Iris pigment epithelial cell (primary cell): ENCODE results near the gene GPR108.

Source experiments
- DNase-seq: peaks from one replicate; pipeline ENCODE4 v3.0.0-alpha.2; 2011; ENCODE audit warnings: low read depth

GPR108 gene

DNA sequence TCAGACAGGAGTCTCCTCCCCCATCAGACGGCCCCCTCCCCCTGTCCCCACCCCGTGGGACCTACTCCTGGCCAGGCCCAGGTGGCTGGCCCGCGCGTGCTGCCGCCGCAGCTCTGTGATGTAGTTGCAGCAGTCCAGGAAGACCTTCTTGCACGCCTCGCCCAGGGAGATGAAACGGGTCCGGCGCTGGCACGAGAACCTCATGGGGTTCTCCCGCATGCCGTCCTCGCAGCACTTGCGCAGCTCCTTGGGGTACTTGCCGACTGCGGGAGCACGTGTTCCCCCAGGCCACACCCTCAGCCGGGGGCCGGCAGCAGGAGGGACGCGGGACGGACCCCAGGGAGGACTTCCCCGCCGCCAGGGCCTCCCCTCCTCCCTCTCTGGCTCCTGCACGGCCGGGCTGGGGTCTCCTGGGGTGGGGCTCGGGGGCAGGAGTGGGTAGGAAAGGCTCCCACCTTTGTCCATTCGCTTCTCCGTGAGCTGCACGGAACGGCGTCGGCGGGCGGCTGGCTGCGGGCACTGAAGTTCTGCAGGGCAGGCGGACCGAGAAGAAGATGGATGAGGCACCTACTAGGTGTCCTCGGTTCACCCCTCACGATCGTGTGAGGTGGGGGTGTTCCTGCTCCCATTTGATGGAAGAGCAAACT, 30.2 kb downstream of the GPR108 start:
- no peak for DNase-seq

DNA sequence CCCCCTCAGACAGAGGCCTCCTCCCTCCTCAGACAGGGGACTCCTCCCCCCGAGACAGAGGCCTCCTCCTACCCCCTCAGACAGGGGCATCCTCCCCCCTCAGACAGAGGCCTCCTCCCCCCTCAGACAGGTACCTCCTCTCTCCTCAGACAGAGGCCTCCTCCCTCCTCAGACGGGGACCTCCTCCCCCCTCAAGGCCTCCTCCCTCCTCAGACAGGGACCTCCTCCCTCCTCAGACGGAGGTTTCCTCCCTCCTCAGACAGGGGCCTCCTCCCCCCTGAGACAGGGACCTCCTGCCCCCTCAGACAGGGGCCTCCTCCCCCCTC, 30.8 kb downstream of the GPR108 start:
- no peak for DNase-seq

DNA sequence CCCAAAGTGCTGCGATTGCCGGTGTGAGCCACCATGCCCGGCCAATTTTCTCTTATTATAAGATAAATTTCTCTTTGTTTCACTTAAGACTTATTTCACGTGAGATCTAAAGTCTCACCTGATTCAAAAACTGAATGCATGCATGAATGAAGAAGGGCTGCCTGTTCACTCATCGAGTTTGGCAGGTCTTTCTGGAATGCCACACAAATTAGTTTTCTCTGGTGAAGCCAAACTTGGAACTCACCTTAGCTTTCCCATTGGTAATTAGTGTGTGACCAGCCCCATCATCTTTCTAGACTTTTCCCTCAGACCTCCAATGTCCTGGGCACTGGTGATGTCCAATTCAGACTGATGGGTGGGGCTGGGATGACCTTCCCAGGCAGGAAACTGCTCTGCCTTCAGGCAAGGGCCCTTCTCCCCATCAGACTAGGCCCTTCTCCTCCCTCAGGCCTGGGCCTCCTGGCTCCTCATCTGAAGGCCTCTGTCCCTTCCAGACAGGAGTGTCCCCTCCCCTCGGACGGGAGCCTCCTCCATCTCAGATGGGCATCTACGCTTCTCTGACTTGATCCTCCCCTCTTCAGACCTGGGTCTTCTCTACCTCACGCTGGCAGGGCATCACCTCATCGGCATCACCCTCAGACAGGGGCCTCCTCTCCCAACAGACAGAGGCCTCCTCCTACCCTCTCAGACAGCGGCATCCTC, 31.3 kb downstream of the GPR108 start:
- no peak for DNase-seq

DNA sequence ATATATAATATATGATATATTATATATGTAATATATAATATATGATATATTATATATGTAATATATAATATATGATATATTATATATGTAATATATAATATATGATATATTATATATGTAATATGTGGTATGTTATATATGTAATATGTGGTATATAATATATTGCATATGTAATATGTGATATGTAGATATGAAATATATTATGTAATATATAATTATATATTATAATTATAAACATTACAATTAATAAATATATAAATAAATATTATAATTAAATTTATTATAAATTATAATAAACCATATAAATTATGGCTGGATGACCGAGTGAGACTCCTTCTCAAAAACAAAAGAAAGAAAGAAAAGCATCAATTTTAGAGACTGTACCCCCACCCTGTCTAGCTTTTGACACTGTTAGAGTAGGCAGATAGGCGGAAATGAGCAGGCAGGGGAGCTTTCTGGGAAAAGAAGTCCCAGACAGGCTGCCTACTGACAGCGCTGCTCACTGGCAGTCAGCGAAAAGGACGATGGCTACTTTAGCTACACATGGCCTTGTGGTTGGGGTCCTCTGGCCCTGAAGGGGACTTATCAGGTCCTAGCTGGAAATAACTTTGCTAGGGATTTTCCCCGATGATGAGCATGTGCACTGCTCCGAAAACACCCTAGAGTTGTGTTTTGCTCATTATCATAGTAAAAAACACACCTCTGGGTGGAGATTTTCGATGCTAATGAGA, 36.6 kb downstream of the GPR108 start:
- DNase-seq = no peak

DNA sequence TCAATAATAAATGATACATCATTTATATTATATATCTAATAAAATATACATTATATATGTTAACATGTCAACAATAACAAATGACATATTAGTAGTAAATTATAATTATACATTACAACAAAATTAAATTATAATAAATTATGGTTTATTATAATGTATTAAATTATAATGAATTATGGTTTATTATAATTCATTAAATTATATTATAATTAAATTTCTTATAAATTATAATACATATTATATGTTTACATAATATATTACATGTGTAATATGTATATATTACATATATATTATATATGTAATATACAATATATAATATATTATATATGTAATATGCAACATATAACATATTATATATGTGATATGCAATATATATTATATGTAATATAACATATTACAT, 37.4 kb downstream of the GPR108 start:
- DNase-seq = no peak

DNA sequence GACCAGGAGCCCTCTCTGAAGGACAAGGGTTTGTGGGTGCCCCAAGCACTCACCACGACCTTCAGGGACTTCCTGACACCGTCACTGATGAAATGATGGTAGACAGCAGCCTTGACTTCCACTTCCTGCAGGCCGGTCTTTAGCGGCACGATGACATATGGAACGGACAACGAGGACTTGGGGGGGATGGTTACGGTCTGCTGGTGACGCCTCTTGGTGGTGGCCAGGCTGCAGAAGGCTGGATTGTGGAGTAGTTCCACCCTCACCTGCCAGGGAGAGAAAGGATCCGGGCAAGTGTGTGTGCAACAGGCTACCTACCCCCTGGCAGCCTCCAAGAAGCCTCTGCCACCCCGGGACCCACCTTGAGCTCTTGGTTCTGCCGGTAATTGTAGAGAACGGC, 40.1 kb downstream of the GPR108 start:
- DNase-seq = no peak

DNA sequence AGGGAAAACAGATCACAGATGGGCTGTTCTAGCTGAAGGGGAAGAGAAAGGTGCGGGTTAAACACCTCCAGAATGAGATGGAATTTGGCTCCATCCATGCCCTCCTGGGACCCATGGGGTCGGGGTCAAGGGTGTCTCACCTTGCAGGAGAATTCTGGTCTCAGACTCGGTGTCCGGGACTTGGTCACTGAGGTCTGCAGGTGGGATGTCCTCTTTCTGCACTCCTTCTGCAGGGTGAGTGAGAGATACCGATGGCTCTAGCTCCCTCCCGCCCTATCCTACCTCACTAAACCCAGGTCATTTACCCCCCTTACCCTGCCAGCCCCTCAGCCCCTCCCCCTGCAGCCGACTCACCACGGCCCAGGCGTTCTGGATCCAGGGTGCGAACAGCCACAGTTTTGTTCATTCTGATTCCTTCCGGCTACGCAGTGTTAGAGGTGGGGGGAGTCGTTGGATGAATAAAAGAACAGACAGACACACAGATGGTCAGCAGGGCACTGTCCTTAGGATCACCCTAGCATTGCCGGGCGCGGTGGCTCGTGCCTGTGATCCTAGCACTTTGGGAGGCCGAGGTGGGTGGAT, 41.0 kb downstream of the GPR108 start:
- no peak for DNase-seq

DNA sequence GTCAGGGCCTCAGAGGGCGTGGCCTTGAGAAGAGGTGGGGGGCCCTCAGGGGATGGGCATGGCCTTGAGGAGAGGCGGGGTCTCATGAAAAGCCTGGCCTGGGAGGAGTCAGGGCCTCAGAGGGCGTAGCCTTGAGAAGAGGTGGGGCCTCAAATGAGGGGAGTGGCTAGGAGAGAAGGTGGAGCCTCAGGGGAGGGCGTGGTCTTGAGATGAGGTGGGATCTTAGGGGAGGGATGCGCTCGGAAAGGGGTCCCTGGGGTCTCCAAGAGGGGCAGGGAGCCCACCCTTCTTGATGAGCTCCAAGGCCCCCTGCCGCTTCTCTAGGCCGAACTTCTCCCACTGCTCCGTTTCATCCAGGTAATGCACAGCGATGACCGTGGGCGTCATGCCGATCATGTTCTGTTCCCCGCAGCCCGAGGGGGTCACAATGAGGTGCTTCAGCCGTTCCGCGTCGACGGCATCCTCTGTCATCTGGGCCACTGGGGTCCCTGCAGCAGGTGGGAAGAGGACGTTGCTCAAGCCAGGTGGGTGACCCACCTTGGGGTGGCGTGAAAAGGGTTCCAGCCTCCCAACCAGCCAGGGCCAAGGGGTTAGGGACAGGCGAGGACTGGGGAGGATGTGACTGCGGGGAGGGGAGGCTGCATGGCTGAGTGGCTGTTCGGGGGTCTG, 43.1 kb downstream of the GPR108 start:
- no peak for DNase-seq

DNA sequence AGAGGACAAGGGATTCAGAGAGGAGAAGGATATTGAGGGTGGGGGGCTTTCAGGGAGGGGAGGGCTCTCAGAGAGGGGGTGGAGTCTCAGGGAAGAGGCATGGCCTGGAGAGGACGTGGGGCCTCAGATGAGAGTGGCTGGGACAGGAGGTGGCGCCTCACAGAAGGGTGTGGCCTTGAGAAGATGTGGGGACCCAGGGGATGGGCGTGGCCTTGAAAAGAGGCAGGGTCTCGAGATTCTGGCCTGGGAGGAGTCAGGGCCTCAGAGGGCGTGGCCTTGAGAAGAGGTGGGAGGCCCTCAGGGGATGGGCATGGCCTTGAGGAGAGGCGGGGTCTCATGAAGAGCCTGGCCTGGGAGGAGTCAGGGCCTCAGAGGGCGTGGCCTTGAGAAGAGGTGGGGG, 43.7 kb downstream of the GPR108 start:
- no peak for DNase-seq

DNA sequence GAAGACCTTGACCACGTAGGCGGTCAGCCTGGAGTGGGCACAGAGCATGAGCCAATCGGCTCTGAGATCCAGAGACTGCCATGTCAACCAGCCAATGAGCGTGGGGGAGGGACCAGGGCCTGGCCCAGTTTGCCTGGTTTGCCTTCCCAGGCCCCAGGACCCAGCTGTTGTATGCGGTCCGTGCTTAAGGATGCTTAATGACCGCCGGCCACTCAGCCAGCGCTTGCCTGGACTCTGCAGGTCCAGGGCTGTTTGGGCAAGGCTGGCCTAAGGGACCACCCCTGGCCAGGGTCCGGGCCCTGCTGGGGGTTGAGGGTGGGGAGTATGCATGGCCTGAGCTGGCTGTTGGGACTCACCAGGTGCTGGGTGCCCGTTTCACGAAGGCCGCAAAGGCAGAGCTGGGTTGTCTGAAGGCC, 44.3 kb downstream of the GPR108 start:
- no peak for DNase-seq

DNA sequence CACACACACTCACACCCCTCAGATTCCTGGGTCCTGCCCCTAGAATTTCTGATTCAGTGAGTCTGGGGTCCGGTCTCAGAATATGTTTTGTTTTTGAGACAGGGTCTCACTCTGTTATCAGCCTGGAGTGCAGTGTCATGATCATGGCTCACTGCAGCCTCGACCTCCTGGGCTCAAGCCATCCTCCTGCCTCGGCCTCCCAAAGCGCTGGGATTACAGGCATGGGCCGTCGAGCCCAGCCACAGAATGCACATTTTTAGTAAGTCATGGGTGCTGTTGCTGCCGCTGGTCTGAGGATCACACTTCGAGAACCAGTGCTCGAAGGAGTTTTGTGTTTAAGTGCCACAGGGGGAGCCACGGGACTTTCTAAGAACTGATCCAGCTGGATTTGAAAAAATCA, 45.4 kb downstream of the GPR108 start:
- no peak for DNase-seq

DNA sequence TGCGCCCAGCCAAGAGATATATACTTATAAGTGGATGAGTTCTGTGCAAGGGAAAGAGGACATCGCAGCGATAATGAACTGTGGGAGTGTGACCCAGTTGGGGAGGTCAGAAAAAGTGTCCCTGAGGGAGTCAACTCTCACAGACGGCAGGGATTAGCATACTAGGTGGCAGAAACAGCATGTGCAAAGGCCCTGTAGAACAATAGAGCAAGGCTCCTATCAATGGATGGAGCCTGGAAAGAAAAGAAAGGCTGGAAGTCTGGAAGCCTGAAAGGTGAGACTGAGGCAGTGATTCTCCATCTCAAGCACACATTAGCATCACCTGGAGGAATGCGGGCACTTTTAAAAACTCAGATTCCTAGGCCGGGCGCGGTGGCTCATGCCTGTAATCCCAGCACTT, 46.0 kb downstream of the GPR108 start:
- no peak for DNase-seq

DNA sequence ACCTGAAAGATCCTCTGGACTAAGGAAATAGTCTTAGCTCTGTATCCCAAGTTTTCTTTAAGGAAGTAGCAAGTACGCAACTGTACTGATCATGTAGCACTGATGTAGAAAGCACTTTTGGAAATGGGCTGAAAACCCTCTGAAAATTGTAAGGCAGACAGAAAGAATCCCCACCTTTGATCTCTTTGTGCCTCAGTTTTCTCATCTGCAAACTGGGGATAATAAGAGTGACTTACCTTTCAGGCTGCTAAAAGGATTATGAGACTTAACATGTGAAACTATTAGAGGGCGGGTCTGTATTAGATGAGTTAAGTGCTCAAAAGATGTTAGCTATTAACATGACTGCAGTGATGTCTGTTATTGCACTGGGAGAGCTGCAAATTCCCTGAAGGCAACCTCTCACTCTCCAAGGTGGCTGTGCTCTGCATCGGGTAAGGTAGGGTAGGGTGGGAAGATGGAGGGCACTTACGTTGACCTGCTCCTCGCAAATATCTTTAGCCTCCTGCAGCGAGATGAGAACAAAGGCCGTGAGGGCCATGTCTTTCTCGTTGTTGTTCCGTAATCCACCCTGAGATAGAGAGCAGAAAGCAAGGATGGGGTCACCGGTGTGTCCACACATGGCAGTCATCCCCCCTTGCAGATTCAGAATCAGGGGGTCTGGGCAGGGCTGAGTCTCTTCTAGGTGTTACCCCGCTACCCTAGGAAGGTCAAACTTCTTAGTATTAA, 47.1 kb downstream of the GPR108 start:
- DNase-seq = no peak

DNA sequence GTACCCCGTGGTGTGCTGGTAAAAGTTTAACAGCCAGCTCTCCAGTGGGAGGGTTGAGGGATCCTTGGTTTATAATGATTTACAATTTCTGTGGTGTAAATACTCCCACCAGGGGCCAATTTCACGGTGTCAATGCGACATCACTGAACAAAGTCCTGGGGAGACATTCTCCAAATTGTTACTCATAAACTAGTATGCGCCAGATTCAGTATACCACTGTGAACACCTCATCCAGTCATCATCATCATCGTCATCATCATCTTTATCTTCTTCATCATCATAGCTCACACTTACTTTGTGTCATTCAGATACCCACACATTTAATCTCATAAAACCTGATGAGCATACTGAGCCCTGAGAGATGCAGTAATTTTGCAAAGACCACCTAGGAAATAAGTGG, 50.3 kb downstream of the GPR108 start:
- no peak for DNase-seq

DNA sequence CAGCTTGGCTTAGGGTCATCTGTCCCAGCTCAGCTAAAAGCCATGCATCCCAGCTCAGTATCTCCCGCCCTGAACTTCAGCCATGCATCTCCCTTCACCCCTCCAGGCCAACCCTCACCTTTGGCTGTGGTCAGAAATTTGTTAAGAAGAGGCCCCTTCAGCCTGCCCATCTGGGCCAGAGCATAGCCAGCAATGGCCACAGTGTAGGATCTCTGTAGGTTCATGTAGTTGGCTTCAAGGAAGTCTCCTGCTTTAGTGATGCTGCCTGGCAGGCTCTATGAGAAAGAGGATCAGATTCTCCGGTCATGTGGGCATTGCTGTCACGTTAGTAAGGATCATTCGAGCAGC, 50.8 kb downstream of the GPR108 start:
- DNase-seq = no peak

DNA sequence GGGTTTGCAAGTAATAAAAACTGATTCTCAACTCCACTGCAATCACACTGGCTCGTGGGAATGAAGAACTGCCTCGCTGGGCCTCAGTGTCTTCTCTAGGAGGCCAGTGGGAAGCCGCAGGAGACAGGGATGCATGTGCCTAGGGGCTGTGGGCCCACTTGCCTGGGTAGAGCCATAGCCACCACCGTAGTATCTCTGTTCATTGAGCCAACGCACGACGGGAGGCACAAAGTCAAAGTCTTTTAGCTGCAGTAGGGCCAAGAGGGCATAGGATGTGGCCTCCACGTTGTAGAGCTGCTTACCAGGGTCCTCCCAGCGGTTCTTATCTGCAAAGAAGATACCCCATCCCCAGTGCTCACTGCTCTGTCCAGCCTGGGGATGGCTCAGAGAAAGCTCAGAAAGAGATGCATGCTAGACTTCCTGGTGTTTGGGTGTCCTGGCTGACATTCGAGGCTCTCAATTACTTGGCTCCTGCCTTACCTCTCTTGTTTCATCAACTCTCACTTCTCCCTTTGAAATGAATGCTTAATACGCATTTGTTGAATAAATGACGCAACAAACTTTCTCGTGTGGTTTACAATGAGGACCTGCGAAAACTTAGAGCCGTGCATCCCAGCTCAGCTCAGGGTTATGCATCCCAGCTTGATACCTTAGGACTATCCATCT, 51.3 kb downstream of the GPR108 start:
- no peak for DNase-seq

DNA sequence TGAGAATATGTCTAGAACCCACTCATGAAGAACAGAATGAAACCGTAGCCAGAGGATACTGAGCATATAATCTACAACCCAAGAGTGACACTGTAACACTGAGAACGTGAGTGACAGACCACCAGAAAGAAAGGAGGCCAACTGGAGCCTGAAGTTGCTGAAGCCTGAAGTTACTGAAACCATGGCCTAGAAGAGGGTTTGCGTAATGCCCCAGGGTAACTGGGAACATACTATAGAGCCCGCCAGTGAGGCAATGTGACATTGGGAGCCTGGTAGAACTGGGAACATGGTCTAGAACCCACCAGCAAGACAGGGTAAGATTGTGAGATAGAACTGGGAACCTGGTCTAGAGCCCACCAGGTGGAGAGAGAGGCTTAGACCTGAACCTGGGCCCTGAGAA, 51.9 kb downstream of the GPR108 start:
- DNase-seq = no peak

DNA sequence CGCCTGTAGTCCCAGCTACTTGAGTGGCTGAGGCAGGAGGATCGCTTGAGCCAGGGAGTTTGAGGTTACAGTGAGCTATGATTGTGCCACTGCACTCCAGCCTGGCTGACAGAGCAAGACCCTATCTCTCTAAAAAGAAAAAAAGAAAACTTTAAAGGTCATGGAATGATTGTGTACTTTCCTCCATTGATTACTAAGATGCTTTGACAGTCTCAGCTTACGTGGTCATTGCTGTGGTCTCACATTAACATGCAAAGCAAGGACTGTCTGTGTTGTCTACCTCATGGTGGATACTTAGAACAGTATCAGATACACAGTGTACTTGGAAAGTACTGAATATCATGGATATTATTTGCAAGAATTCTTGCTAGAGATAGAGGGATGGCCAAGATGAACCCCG, 53.4 kb downstream of the GPR108 start:
- DNase-seq = no peak

DNA sequence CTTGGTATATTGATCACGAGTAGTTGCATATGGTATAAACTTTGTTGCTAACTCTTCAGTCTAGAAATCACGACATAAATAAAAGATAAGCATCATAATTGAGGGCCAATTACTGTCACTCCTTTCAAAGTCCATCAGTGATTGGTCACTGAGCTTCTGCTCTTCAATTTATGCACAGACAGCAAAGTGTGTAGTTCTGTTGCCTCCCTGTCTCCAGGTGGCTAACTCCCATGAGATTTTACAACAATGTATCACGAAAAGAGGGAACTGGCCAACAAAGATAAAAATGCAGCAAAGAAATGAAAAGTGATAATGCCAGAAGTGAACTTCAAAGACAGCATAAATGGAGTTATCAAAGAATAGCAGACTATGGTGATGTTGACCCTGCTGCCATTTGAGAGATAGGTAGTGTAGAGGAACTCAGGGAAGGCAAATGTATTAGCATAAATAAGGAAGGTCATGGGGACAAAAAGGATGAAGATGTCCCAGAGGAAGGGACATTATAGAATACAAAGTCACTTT, 54.7 kb downstream of the GPR108 start:
- no peak for DNase-seq

DNA sequence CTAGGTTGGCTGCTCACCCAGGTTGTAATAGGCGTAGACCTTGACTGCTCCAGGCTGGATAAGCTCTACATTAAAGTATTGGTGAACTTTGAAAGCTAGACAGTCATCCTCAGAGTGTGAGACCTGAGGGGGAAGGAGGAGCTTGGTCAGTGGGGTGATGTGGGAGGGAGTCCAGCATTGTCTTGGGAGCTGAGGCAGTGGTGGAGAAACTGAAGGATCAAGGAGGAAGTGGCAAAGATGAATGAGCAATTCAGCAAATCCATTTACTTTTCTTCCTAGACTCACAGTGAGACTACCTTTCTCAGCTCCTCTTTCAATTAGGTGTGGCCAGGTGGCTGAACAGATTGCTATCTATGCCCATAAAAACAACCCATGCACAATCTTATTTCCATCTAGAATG, 57.2 kb downstream of the GPR108 start:
- no peak for DNase-seq
